MM.1S (cell line): ENCODE data around the gene SPRED2.

Experiments
- EZH2 ChIP-seq: fragments of 300-600 bp; sonication (generic); optimal IDR thresholded peaks from 2 replicates; pipeline ENCODE3; 2017; ENCODE audit warnings: low read depth, mild to moderate bottlenecking, antibody characterized with exemption, low read length, mixed read lengths
- TF ChIP-seq, protein P1 (sequence below): fragments of 300-600 bp; sonication (generic); IDR thresholded peaks from 2 replicates; pipeline ENCODE4 v1.5.1; 2016; ENCODE audit warnings: antibody characterized with exemption, low read length, mixed read lengths

DNA sequence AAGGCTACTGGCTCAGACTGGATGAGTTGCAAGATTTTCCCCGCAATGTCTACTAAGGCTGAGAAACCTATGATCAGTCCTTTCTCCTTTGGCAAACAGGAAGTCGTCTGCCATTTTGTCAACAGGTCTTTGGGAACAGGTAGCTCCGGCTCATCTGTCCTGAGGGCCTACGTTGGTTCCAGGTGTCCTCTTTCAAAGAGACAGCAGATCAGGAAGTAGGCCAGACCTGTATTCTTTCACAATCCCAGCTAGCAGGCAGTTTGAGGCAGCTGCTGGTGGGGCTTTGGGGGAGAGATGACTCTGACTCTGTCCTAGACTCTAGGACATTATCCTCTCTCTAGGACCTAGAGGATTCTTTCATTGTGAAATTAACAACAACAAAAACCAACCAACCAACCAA lies 106.1 kb downstream of the SPRED2 start:
- TF ChIP-seq, protein P1, sequence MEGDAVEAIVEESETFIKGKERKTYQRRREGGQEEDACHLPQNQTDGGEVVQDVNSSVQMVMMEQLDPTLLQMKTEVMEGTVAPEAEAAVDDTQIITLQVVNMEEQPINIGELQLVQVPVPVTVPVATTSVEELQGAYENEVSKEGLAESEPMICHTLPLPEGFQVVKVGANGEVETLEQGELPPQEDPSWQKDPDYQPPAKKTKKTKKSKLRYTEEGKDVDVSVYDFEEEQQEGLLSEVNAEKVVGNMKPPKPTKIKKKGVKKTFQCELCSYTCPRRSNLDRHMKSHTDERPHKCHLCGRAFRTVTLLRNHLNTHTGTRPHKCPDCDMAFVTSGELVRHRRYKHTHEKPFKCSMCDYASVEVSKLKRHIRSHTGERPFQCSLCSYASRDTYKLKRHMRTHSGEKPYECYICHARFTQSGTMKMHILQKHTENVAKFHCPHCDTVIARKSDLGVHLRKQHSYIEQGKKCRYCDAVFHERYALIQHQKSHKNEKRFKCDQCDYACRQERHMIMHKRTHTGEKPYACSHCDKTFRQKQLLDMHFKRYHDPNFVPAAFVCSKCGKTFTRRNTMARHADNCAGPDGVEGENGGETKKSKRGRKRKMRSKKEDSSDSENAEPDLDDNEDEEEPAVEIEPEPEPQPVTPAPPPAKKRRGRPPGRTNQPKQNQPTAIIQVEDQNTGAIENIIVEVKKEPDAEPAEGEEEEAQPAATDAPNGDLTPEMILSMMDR, result no peak
- TF ChIP-seq EZH2, result no peak
